ENCODE measurements around the gene P4HTM. TPM values are rescaled to one million over a fixed set of nuclear protein-coding genes. Genes with fewer than 3 reads are reported as not detected.
A peak's percentile ranks its signal among the peaks of the same experiment; 100 is the strongest.

Gene P4HTM
- total and polyA plus RNA-seq, 2 of the 8 experiments (the other 6 are each of a cell fraction or from before 2014, with no cell fraction given), result 19.1 to 25.4 TPM

- Histone ChIP-seq H2AFZ (ENCODE audit: low read length) (no peak overlapping the region), H3K23me2 (ENCODE audit: low read depth, low read length) (peaks cover 24% of the 10 kb centered on the region), H3K18ac (ENCODE audit: extremely low read depth, low read length) (no peak overlapping the region), H3K9me3 (ENCODE audit: insufficient read depth in 2 of 2, low read depth in 1 of 2, low read length in 1 of 2) (no peaks in the 10 kb centered on the region), H3K4ac (replicated peaks; ENCODE audit: insufficient read length, low read depth, low read length) (no peak overlapping the region), H3K14ac (ENCODE audit: insufficient read length) (no peak overlapping the region), H3K9ac (replicated peaks in 1 of 4; ENCODE audit: extremely low read depth in 1 of 4, low read depth in 3 of 4, low read length in 3 of 4) (no peak overlapping the region; a peak in 1 of 7 replicates), H3K27me3 (replicated peaks in 1 of 4; ENCODE audit: control insufficient read depth in 3 of 4, extremely low read depth in 1 of 4, insufficient read depth in 3 of 4, low read length in 3 of 4) (no peaks in the 10 kb centered on the region; a peak in 1 of 7 replicates), H2BK120ac (replicated peaks; ENCODE audit: low read depth, low read length) (no peak overlapping the region), H2AK5ac (ENCODE audit: low read depth, low read length) (no peak overlapping the region), H4K8ac (ENCODE audit: extremely low read depth, insufficient read depth, low read length) (peak overlapping the region; percentile 72; the same call in 1 of the 2 replicates), H2BK20ac (ENCODE audit: low read length) (no peak overlapping the region), H3K36me3 (ENCODE audit: control insufficient read depth in 2 of 4, insufficient read depth in 4 of 4, low read length in 3 of 4) (peaks cover 32 to 50% (median 43%) of the 10 kb centered on the region in 4 experiments), H3K23ac (ENCODE audit: insufficient read length) (no peak overlapping the region), H3K27ac (ENCODE audit: low read depth, low read length) (no peak overlapping the region; the same call in 1 of the 2 replicates), H3K4me1 (replicated peaks in 1 of 4; ENCODE audit: control insufficient read depth in 3 of 4, insufficient read depth in 4 of 4, low read length in 3 of 4) (peaks cover 0 to 21% (median 12%) of the 10 kb centered on the region in 4 experiments; a peak in 6 of 7 replicates), H3K79me2 (ENCODE audit: control insufficient read depth in 1 of 2, insufficient read depth in 2 of 2, low read length in 2 of 2) (peaks cover 4 to 28% of the 10 kb centered on the region in 2 experiments; a peak in 3 of 4 replicates), H3K79me1 (ENCODE audit: low read depth, low read length) (peaks cover 7% of the 10 kb centered on the region), H3K56ac (replicated peaks; ENCODE audit: insufficient read length, low read depth, low read length) (no peak overlapping the region), H4K5ac (ENCODE audit: insufficient read length, low read depth, low read length) (no peak overlapping the region), H4K20me1 (replicated peaks in 1 of 2; ENCODE audit: control insufficient read depth in 1 of 2, insufficient read depth in 2 of 2, low read length in 2 of 2) (peaks cover 8 to 18% of the 10 kb centered on the region in 2 experiments), H3K4me3 (ENCODE audit: extremely low read depth in 1 of 4, insufficient read depth in 2 of 4, low read depth in 3 of 4, low read length in 4 of 4) (no peak overlapping the region), H2BK5ac (ENCODE audit: low read depth, low read length) (no peak overlapping the region), H4K91ac (replicated peaks; ENCODE audit: insufficient read length, low read length) (no peak overlapping the region), H2BK15ac (ENCODE audit: low read length) (no peak overlapping the region), H3K4me2 (ENCODE audit: insufficient read depth in 1 of 2, low read depth in 2 of 2, low read length in 2 of 2) (no peak overlapping the region), H2BK12ac (ENCODE audit: low read depth, low read length) (no peak overlapping the region)
- FAIRE-seq (no peak), DNase-seq (ENCODE audit: low read depth in 1 of 2, low spot score in 2 of 2) (no peak)
- CTCF ChIA-PET (ENCODE audit: partially characterized antibody), result interaction anchor here (0.9 to 24.3 kb wide), 4 partner anchors 13 to 69 kb away, joined by 3 to 467 read pairs (median 28); partner anchors contain the start of genes P4HTM, QRICH1 and WDR6
- no peak for TF ChIP-seq BACH1 (IDR thresholded peaks at IDR 0.05; ENCODE audit: low read length)
- TF ChIP-seq POLR2AphosphoS5 (IDR thresholded peaks at IDR 0.05; ENCODE audit: low read depth, low read length), result peak; percentile 85
- POLR2A ChIA-PET (ENCODE audit: partially characterized antibody), result interaction anchor here (0.6 to 33.9 kb wide), 10 partner anchors 9 to 1075 kb away, joined by 3 to 1518 read pairs (median 5); partner anchors contain the start of genes DALRD3, P4HTM, QARS1 and QRICH1
- WGBS, 2 experiments (ENCODE audit: extremely low coverage in 1 of 2, insufficient coverage in 1 of 2, insufficient read length in 1 of 2, insufficient replicate concordance in 2 of 2, low coverage in 1 of 2, low lambda C conversion rate in 2 of 2, missing lambda C conversion rate in 1 of 2), result 95% methylated on average over 13 of the region's 13 CpGs; no CpG with 5 or more reads in 1 of the 2 experiments
Observed at GRCh38 chr3:49025005-49025792, 35.2 kb downstream of the P4HTM start.

Measured in H1 (cell line).